ENCODE data around the gene ATL1.
"Not testable (repeated sequence)": the region's sequence is repeated elsewhere in the genome, so short reads cannot be mapped to it uniquely, and the experiment has no call there.

Gene ATL1

GRCh38 chr14:50603565-50603964 is 43.6 kb downstream of the ATL1 start:
- DNase-seq = no peak

GRCh38 chr14:50605766-50606165 is 45.8 kb downstream of the ATL1 start:
- no peak for DNase-seq

DNA sequence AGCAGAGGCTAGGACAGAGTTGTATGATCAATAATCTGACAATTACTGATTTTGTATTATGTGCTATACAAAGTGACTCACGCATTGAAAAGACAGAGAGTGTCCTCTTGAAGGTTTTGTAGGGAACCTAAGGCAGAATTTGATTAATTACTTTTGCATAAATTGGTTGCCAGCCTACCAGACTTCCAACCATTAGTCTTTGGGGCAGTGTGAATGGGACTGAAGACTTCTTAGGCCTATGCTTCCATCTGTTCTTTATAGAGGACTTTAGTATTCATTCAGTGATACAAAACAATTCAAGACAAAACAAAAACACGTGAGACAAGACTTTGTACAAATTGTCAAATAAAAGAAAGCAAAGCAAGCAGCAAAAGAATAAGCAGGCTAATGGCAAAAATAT is 46.5 kb downstream of the ATL1 start:
- no peak for DNase-seq

- DNase-seq = no peak
Observed at GRCh38 chr14:50607181-50607580, 47.2 kb downstream of the ATL1 start.

DNA sequence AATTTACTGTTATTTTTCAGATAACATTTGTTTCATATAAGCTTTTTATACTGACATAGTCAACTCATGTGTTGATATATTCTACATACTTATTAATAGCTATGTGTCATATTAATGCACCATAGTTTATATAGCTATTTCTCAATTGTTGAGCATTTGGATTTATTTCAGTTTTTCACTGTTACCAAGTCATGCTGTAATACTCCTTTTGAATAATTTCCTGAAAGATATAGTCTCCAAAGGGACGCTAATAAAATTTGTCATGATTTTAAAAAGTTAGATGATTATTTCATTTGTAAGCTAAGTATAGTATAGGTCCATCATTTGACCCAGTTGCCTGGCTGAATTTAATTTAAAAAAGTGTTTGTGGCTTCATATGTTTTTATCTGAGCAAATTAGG is 47.8 kb downstream of the ATL1 start:
- no peak for DNase-seq

GRCh38 chr14:50608302-50608851 is 48.4 kb downstream of the ATL1 start:
- no peak for DNase-seq

DNA sequence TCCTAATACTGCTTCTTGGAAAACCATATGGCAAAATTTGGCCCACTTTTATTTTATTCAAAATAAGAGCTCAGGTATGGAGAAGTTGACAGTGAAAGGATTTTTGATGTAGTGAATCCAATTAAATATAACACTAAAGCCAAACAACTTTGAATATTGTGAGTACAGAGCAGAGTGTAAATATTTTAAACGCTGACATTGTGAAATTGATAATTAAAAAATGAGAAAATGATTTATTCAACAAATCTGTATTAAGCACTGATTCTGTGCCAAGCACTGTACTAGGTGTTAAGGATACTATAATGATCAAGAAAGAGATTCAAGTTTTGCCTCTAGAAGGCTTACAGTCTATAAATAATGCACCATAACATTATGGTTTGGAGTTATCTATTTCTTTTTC is 50.5 kb downstream of the ATL1 start:
- no peak for DNase-seq

DNA sequence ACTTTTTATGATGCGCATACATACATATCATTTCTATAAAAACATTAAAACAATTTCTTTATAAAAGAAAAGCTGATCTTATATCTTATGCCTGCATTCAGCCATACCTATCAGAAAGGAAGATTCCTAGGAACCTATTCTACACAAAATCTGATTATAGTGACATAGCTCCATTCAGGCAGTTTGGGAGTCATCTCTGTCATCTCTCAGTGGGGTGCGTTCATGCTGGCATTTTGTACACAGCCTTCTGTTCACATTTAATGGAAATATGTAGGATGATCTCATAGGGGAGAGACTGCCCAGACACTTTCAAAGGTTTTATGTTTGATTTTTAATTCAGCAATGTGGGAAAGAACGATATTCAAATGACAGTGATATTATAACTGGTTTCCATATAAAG is 52.9 kb downstream of the ATL1 start:
- no peak for DNase-seq

- DNase-seq = no peak
Observed at GRCh38 chr14:50615056-50615455, 55.1 kb downstream of the ATL1 start.

- no peak for DNase-seq
Observed at GRCh38 chr14:50615552-50615951, 55.6 kb downstream of the ATL1 start.

DNA sequence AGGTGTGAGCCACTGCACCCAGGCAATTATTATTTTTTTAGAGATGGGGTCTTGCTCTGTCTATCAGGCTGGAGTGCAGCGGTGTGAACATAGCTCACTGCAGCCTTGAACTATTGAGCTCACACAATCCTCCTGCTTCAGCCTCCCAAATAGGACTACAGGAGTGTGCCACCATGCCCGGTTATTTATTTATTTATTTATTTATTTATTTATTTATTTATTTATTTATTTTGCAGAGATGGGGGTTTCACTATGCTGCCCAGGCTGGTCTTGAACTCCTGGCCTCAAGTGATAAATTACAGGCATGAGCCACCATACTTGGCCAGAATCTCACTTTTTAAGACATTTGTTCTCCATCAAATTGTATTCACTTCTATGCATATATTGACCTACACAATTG is 56.3 kb downstream of the ATL1 start:
- no peak for DNase-seq

DNA sequence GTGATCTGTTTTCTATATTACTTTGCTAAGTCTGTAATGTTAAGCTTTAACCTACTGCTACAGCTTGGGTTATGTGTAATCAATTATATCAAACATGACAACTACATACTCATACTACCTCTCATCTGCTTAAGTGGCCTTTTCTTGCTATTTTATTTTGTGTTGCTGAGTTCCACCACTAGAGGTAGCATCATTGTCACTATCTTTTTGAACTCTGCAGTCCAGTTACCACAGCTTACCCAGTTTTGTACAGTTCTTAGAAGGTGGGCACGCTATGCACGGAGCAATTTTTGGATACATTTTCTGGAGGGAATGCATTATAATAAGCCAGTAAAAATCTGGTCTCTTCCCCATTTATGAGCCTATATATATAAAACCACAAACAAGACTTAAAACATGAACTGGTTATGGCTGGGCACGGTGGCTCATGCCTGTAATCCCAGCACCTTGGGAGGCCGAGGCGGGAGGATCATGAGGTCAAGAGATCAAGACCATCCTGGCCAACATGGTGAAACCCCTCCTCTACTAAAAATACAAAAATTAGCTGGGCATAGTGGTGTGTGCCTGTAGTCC is 59.7 kb downstream of the ATL1 start:
- DNase-seq = no peak

- DNase-seq = no peak
Observed at GRCh38 chr14:50620341-50620740, 60.4 kb downstream of the ATL1 start.

DNA sequence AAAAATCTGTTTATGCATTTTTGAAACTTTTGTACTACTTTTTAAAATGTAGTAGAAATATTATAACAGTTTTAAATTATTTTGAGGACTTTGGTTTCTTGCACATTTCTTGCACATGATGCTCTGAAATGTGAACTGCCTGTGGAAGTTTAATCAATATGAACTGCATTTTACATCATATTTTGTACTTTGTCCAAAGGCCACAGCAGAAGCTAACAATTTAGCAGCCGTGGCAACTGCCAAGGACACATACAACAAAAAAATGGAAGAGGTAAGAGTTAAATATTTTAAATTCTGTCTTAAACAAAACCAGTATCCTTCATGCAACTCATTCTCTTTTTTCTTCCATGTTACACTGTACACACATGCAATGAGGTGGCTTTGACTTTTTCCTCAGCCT is 63.0 kb downstream of the ATL1 start:
- DNase-seq = no peak

- DNase-seq = no peak
Observed at GRCh38 chr14:50624447-50624846, 64.5 kb downstream of the ATL1 start.

GRCh38 chr14:50624947-50625346 is 65.0 kb downstream of the ATL1 start:
- DNase-seq = not testable (repeated sequence)

DNA sequence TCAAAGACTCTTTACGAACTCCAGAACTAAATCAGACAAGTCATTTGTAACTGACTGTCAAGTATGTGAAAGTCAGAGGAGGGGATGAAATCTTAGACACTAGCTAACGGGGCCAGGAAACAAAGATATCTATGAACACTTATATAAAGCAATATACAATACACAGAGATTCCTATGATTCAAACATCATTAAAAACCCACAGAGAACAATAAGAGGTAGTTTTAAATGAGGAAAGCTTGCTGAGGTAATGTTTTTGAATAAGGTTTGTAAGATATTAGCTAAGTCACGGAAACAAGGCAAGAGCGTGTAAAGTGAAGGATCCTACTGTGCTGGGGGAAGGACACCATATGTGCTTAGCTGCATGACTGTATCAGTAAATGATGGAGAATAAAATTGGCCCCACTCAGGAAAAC is 71.5 kb downstream of the ATL1 start:
- no peak for DNase-seq

DNA sequence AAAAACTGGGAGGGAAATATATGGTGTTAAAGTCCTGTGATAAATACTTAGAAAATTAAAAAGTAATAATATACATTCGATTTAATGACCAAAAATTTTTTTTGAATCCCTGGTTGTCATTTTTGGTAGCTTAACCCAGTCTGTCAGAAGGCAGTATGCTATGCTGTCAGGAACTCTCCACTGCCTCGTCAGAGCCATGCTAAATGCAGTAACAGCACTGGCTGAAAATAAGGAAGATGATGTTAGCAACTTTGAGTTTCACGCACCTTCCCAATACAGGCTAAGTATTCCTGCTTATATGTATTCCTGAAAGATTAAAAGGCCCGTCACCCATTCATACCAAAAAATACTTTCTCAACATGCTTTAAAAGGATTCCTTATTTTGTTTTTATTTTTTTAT is 74.0 kb downstream of the ATL1 start:
- DNase-seq = no peak

DNA sequence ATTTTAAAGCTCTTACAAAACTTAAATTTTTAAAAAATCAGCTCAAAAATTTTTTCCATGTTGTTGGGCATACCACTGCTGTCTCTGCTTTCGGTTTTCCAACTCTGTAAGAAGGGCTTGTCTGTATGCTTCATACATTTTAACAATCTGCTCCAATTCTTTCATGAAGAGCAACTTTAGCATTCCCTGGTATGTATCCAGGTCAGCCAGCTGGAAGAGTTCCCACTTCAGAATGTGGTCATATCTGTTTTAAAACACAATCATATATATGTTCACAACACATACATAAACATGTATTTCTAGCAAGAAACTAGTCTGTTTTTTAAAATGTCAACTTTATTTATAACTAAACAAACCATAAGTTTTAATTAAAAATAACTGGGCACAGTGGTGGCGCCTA is 75.2 kb downstream of the ATL1 start:
- DNase-seq = no peak

DNA sequence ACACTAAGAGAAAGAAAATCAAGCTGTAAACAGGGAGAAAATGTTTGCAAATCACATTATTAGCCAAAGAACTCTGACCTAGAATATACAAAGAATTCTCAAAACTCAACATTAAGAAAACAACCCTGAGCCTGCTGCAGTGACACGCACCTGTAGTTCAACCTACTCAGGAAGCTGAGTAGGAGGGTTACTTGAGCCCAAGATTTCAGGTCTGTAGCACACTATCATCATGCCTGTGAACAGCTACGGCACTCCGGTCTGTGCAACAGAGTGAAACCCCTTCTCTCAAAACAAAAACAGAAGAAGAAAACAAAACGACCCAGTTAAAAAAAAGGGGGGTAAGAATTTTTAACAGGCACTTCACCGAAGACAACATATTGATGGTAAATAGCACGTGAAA is 87.3 kb downstream of the ATL1 start:
- no peak for DNase-seq

DNA sequence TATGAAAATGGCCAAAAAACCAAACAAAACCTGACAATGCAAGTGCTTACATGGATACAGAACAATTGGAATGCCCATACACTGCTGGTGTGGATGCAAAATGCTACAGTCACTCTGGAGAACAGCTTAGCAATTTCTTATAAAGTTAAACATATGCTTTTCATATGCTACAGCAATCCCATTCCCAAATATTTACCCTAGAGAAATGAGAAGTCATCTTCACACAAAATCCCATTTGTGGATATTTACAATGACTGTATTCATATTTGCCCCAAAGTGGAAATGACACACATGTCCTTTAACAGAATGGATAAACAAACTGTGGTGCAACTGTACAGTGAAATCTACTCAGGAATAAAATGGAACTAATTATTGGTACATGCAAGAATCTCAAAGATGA is 87.8 kb downstream of the ATL1 start:
- no peak for DNase-seq

- no peak for DNase-seq
Observed at GRCh38 chr14:50649691-50650090, 89.7 kb downstream of the ATL1 start.

DNA sequence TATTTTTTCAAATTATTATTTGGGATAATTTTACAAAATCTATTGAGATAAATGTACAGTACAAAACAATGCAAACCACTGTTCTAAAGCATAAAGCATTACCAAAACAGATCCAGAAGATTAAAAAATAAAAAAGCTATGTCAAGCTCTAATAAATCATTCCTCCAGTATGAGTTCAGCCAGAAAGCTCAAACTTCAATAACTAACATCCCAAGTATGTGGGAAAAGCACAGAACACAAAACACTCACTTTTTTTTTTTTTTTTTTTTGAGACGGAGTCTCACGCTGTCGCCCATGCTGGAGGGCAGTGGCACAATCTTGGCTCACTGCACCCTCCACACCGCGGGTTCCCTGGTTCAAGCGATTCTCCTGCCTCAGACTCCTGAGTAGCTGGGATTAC is 96.8 kb downstream of the ATL1 start:
- no peak for DNase-seq

DNA sequence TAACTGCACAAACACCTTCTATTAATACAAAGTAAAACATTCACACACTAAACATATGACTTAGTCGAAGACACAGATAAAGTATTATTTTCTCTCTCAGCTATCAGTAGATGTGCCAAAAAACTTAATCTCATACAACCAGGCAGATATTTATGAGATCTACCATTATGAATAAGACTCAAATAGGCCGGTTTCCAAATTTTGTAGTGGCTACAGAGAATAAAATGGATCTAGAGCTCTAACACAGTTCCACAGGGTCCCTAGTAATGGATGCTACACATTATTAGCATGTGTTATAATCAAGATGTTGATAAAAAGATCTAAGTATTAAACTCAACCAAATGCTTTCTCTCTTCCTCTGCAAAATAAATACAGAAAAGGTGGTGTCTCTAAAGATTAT is 97.8 kb downstream of the ATL1 start:
- no peak for DNase-seq

DNA sequence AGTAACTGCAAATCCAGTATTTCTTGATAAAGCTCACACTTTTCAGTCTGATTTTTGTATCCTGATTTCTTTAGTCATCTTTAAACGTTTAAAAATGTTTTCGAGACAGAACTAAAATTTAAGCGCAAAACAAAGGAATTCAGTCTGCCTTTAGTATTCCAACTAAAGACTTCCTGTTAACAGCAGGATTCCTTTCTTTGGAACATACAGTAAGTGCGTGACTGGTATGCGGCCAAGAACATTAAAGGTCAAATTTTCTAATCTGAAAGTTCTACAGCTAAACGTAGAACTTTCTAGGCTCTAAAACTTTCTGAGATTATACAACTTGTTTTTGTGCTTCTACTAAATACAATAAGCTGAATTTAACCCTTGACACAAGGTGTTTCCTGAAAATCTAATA is 98.3 kb downstream of the ATL1 start:
- no peak for DNase-seq
